Breast epithelium (tissue), 4 donors: ENCODE results near the gene BPIFA2. TPM values are rescaled to one million over a fixed set of nuclear protein-coding genes. Genes with fewer than 3 reads are reported as not detected.

ENCODE experiments used
- DNase-seq, 2 donors: peaks; one replicate each; pipeline ENCODE4 v3.0.0-alpha.2; 2019; ENCODE audit warnings: low spot score in 2 of 2
- H3K27ac ChIP-seq, 2 donors: fragments of 200-600 bp; sonication (generic) in 1 of 2; one replicate each; pipeline ENCODE4 v1.5.1; 2016 to 2019; ENCODE audit warnings: mild to moderate bottlenecking in 1 of 2
- H3K27me3 ChIP-seq, 2 donors: fragments of 200-600 bp; sonication (generic) in 1 of 2; one replicate each; pipeline versions ENCODE4 v1.5.1 to v1.6.0; 2017 to 2019; ENCODE audit warnings: control low read depth in 1 of 2, mild to moderate bottlenecking in 1 of 2
- H3K36me3 ChIP-seq: fragments of 200-600 bp; one replicate; pipeline ENCODE4 v1.5.1; 2019
- H3K4me1 ChIP-seq, 2 donors: fragments of 200-600 bp; sonication (generic); one replicate each; pipeline ENCODE4 v1.5.1; 2016 to 2019; ENCODE audit warnings: control low read depth in 1 of 2
- H3K4me3 ChIP-seq, 3 donors: fragments of 200-600 bp; sonication (generic); 1 replicate in 2 of 3; 2 replicates in 1 of 3; pipeline ENCODE4 v1.5.1; 2016 to 2019; ENCODE audit warnings: mild to moderate bottlenecking in 3 of 3, moderate library complexity in 2 of 3
- H3K9me3 ChIP-seq, 2 donors: fragments of 200-600 bp; sonication (generic) in 1 of 2; one replicate each; pipeline ENCODE4 v1.5.1; 2016 to 2019; ENCODE audit warnings: control low read depth in 1 of 2
- POLR2A ChIP-seq: fragments of 450-650 bp; IDR thresholded peaks from one replicate; pipeline ENCODE4 v1.6.1; 2016; ENCODE audit warnings: antibody characterized with exemption, mild to moderate bottlenecking, moderate library complexity
- POLR2AphosphoS5 ChIP-seq, 3 donors: sonication (generic); formaldehyde crosslinking; IDR thresholded peaks; one replicate each; pipeline ENCODE4 v1.6.1; 2017; ENCODE audit warnings: antibody characterized with exemption in 3 of 3
- intact Hi-C: fragments of 100-400 bp; cut with DNase I; formaldehyde crosslinking; loops from one replicate; pipeline ENCODE4 v1.15.1; 2023; ENCODE audit warnings: low total_unique reads
- total RNA-seq, 3 donors: library from RNA; depleted of rRNA; stranded (reverse); fragments of >200 nt; gene quantifications; one replicate each; pipeline ENCODE4 v1.1.0, GENCODE V29; 2016
- TF ChIP-seq, protein P1 (sequence below), 3 donors: fragments of 450-650 bp; IDR thresholded peaks; one replicate each; pipeline ENCODE4 v1.5.1; 2016 to 2017; ENCODE audit warnings: antibody characterized with exemption in 3 of 3, mild to moderate bottlenecking in 3 of 3, moderate library complexity in 3 of 3

Gene BPIFA2
- total RNA-seq, 3 donors from 2014 or later: not detected

DNA sequence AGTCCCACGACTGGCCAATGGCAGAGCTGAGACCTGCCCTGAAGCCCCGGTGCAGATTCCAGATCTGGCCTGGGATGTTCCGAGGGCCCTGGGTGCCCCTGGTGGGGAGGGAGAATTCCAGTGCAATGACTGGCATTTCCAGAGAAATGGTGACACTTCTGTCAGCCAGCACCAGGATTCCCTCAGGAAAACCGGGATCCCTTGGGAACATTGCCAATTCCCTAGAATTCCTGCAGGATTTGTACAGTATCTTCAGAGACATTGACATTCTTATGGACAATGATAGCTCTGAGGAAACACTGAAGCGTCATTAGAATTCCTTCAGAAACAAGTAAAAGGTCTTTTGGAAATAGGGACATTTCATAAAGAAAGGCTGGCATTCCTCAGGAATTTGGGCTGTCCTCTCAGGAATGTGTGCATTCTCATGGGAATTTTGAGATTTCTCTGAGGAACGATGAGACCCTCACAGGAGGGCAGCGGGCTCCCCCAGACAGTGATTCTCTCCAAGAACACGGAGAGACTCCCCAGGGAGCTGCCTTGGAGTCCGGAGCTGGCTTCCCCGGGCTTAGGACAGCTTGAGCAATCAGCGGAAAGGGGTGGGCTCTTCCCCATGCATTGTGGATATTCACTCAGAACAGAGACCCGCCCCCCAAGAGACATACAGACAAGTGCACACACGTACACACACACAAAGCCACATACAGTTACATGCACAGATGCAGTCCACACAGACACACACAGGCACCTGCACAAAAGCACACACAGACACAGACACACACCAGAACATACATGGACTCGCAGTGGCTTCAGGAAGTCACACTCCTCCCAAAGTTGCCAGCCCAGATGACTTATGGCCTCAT lies 35.2 kb upstream of the BPIFA2 start:
- Histone ChIP-seq H3K36me3 (no peaks in the 10 kb centered on the region), H3K4me1 (no peaks in the 10 kb centered on the region), H3K4me3 (no peak overlapping the region), H3K27ac (no peak overlapping the region), H3K9me3 (no peaks in the 10 kb centered on the region), H3K27me3 (peaks cover 0 to 13% of the 10 kb centered on the region in 2 donors)
- intact Hi-C loops: no loop called here
- TF ChIP-seq POLR2A: no peak
- TF ChIP-seq POLR2AphosphoS5 (IDR thresholded peaks at IDR 0.05): no peak
- TF ChIP-seq, protein P1, sequence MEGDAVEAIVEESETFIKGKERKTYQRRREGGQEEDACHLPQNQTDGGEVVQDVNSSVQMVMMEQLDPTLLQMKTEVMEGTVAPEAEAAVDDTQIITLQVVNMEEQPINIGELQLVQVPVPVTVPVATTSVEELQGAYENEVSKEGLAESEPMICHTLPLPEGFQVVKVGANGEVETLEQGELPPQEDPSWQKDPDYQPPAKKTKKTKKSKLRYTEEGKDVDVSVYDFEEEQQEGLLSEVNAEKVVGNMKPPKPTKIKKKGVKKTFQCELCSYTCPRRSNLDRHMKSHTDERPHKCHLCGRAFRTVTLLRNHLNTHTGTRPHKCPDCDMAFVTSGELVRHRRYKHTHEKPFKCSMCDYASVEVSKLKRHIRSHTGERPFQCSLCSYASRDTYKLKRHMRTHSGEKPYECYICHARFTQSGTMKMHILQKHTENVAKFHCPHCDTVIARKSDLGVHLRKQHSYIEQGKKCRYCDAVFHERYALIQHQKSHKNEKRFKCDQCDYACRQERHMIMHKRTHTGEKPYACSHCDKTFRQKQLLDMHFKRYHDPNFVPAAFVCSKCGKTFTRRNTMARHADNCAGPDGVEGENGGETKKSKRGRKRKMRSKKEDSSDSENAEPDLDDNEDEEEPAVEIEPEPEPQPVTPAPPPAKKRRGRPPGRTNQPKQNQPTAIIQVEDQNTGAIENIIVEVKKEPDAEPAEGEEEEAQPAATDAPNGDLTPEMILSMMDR (IDR thresholded peaks at IDR 0.05): no peak
- DNase-seq: no peak

DNA sequence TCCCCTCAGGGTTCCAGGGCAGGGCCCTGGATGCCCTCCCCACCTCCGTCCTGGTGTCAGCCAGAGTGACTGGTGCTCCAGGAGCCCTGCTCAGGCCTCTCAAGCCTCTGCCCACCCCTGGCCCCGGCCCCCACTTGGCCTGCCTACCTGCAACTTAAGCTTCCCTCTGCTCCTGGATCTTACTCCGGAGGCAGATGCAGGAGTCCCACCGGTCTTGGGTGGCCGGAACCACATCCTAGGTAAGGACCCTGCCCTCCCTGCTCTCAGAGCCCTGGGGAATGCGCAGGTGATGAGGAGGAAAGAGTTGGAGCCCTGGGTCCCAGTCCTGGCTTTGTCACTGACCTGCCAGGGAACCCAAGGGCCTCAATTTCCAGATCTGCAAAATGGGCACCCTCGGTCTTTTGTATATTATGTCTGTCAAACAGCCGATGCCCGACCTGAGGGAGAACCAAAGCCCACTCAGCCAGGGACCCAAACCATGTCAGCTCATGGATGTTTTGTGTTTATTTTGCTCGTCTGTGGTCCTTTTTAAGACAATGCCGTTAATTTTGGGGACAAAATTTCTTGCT lies 34.5 kb upstream of the BPIFA2 start:
- no peak overlapping the region for H3K4me3 ChIP-seq
- no peak overlapping the region for H3K27ac ChIP-seq
- H3K9me3 ChIP-seq: peaks cover 0 to 2% of the 10 kb centered on the region in 2 donors
- TF ChIP-seq POLR2A: no peak
- TF ChIP-seq, protein P1 (IDR thresholded peaks at IDR 0.05): no peak
- TF ChIP-seq POLR2AphosphoS5 (IDR thresholded peaks at IDR 0.05): no peak
- no peaks in the 10 kb centered on the region for H3K36me3 ChIP-seq
- H3K4me1 ChIP-seq: no peaks in the 10 kb centered on the region
- peaks cover 0 to 13% of the 10 kb centered on the region in 2 donors for H3K27me3 ChIP-seq
- intact Hi-C loops: no loop called here
- no peak for DNase-seq

DNA sequence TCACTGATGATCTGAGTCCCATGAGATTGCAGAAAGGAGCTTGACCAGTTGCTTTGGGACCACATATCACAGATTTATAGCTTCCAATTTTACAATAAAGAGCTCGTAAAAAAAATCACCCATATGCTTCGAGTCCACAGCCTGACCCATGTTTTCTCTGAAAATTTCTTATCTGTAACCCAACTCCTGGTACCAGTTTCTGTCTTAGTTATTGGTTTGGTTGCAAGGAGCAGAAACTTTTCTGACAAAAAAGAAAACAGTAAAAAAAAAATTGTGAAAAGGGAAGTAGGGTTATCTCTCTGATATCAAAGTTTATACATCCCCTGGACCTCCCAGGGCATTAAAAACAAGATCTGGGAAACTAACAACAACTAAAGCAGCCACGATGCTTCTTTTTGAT lies 30.8 kb upstream of the BPIFA2 start:
- Histone ChIP-seq H3K4me1 (no peaks in the 10 kb centered on the region), H3K4me3 (no peak overlapping the region), H3K9me3 (peaks cover 0 to 8% of the 10 kb centered on the region in 2 donors), H3K27me3 (peaks cover 0 to 13% of the 10 kb centered on the region in 2 donors), H3K27ac (no peak overlapping the region), H3K36me3 (no peaks in the 10 kb centered on the region)
- TF ChIP-seq POLR2AphosphoS5 (IDR thresholded peaks at IDR 0.05): no peak
- TF ChIP-seq, protein P1 (IDR thresholded peaks at IDR 0.05): no peak
- no peak for TF ChIP-seq POLR2A
- intact Hi-C loops: no loop called here
- DNase-seq: no peak

DNA sequence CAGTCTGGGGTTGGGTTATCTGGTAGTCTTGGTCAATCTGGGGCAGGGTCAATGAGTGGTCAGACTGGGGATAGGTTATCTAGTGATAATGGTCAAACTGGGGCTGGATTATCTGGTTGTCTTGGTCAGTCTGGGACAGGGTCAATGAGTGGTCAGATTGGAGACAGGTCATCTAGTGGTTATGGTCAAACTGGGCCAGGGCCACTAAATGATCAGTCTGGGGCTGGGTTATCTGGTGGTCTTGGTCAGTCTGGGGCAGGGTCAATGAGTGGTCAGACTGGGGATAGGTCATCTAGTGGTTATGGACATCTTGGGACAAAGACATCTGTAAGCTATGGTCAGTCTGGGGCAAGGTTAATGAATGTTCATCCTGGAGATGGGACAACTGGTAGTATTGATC lies 28.5 kb upstream of the BPIFA2 start:
- Histone ChIP-seq H3K4me3 (no peak overlapping the region), H3K27ac (no peak overlapping the region), H3K36me3 (no peaks in the 10 kb centered on the region), H3K27me3 (no peaks in the 10 kb centered on the region), H3K4me1 (no peaks in the 10 kb centered on the region), H3K9me3 (peaks cover 0 to 12% of the 10 kb centered on the region in 2 donors)
- DNase-seq: no peak
- intact Hi-C loops: no loop called here
- TF ChIP-seq POLR2AphosphoS5 (IDR thresholded peaks at IDR 0.05): no peak
- TF ChIP-seq, protein P1 (IDR thresholded peaks at IDR 0.05): no peak
- no peak for TF ChIP-seq POLR2A

DNA sequence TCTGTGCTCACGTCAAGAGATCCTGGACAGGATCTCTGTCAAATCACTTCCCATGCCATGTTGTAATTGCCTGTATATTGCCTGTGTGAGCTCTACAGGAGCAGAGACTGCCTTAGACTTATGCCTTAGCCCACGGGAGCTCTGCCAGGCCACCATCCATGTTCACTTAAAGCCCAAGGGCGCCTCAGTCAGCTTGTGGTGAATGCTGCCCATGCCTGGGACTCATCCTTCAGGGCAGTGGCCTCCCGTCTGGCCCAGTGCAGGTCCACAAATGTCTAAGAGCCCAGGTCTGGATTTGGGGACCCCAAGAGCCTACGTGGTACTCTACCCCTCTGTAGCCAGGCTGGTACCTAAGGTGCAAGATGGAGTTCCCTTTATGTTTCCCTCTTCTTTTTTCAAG lies 22.4 kb upstream of the BPIFA2 start:
- intact Hi-C loops: no loop called here
- H3K4me1 ChIP-seq: no peaks in the 10 kb centered on the region
- no peak overlapping the region for H3K4me3 ChIP-seq
- H3K27me3 ChIP-seq: peaks cover 0 to 16% of the 10 kb centered on the region in 2 donors
- no peaks in the 10 kb centered on the region for H3K36me3 ChIP-seq
- TF ChIP-seq POLR2A (no peak), POLR2AphosphoS5 (IDR thresholded peaks at IDR 0.05) (no peak)
- TF ChIP-seq, protein P1 (IDR thresholded peaks at IDR 0.05): no peak
- no peak for DNase-seq
- H3K9me3 ChIP-seq: peaks cover 0 to 4% of the 10 kb centered on the region in 2 donors
- no peak overlapping the region for H3K27ac ChIP-seq
